ENCODE data around the gene NABP2. TPM values are rescaled to one million over a fixed set of nuclear protein-coding genes. Genes with fewer than 3 reads are reported as not detected.
"Not testable (repeated sequence)": the region's sequence is repeated elsewhere in the genome, so short reads cannot be mapped to it uniquely, and the experiment has no call there.

NABP2 gene
- polyA plus RNA-seq, 3 donors: 26.1 to 31.5 (median 29.5) TPM

- peak; percentile 82 to 89 (median 83) for DNase-seq (ENCODE audit: low read depth in 3 of 3, low spot score in 2 of 3)
These were observed 42.7 kb downstream of the NABP2 start, which contains the start of gene COQ10A for GRCh38 chr12:56266693-56267442. COQ10A (plus strand) TSS chr12:56266942; CDS start chr12:56267119, 177 bp downstream.

DNA sequence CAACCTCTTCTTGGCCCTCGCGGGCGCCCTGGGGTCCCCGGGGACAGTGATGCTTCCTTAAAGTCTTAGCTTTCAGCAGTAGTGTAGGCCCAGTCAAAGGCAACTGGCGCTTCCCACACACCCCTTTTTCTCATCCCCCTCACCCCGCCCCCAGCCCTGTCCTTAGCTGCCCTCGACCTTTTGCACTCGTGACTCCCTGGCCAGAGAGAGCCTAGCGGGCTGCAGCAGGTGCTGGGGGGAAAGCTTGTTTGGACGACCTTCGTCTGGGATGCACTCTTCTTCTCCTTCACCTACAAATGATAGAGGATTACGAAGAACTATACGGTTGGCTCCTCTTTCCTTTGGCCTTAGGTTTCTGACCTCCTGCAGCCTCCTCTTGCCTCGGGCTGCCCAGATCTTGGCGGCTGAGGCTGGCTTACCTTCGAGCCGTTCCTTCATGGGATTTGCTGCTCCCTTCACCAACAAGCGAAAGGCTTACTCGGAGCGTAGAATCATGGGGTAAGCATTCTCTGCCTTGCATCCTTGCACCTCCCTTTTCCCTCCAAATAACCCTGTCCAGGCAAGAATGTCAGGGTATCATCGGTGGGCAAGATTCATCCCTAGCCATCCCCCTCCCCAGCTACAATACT is 43.4 kb downstream of the NABP2 start:
- no peak for DNase-seq (ENCODE audit: low read depth in 3 of 3, low spot score in 2 of 3)

GRCh38 chr12:56271031-56271430 is 46.9 kb downstream of the NABP2 start:
- no peak for DNase-seq (ENCODE audit: low read depth in 3 of 3, low spot score in 2 of 3)

DNA sequence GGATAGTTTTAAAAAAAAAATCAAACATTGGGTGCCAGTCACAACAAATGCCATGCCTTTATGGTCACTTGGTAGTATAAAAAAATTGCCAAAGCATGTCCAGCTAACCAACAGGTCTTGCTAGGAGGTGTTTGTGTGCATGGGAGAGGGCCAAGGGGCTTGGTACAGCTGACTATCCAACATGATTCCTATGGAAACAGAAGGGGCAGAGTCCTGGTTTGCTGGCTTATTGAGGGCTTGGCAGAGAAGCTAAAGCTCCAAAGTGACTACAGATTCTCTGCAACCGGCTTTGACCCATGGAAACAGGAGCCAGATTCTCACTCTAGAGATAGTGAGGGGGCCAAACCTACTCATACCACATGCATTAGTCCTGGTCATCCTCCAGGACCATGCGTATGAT is 48.3 kb downstream of the NABP2 start:
- DNase-seq (ENCODE audit: low read depth in 3 of 3, low spot score in 2 of 3): not testable (repeated sequence)

DNA sequence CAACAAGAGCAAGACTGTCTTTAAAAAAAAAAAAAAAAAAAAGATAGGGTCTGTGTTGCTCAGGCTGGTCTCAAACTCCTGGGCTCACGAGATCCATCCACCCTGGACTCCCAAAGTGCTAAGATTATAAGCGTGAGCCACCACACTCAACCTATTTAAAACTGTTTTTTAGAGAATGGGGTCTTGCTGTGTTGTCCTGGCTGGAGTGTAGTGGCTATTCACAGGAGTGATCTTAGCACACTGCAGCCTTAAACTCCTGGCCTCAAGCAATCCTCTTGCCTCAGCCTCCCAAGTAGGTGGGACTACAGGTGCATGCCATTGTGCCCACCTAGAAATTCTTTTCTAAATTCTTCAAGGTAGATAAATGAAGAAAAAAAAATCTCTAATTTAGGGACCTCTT is 50.2 kb downstream of the NABP2 start:
- no peak for DNase-seq (ENCODE audit: low read depth in 3 of 3, low spot score in 2 of 3)

DNA sequence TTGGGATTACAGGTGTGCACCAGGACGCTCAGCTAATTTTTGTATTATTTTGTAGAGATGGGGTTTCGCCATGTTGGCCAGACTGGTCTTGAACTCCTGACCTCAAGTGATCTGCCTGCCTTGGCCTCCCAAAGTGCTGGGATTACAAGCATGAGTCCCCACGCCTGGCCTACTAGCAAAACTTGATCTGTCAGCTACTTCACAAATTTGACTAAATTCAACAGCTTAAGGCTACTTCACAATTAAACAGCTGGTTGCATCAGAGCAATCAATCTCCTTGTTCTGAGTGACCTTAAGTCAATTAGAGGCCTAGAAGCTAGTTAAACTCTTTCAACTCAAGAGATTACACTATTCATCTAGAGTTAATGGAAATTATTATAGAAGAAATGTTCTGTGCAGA is 54.8 kb downstream of the NABP2 start:
- DNase-seq (ENCODE audit: low read depth in 3 of 3, low spot score in 2 of 3): no peak

Other genes with a start within 250 kb of the NABP2 start
- gene SUOX, start 227.1 kb upstream of the NABP2 start, polyA plus RNA-seq (ENCODE audit: insufficient read length in 3 of 3): 10 to 100 TPM; 47.0 to 48.1 (median 47.4) TPM
- gene IKZF4, start 203.3 kb upstream of the NABP2 start, polyA plus RNA-seq (ENCODE audit: insufficient read length in 3 of 3): 10 to 100 TPM; 15.0 to 15.7 (median 15.1) TPM
- gene RPS26, start 182.4 kb upstream of the NABP2 start, polyA plus RNA-seq (ENCODE audit: insufficient read length in 3 of 3): 100 to 1,000 TPM; 127 to 550 (median 327) TPM
- 10 to 100 TPM; 72.3 to 90.7 (median 82.9) TPM for gene ERBB3, start 144.2 kb upstream of the NABP2 start, polyA plus RNA-seq (ENCODE audit: insufficient read length in 3 of 3)
- gene PA2G4, start 119.8 kb upstream of the NABP2 start, polyA plus RNA-seq (ENCODE audit: insufficient read length in 3 of 3): 100 to 1,000 TPM; 171 to 177 (median 175) TPM
- 1,000 to 10,000 TPM; 5,478 to 6,026 (median 6,015) TPM for gene RPL41, start 107.7 kb upstream of the NABP2 start, polyA plus RNA-seq (ENCODE audit: insufficient read length in 3 of 3)
- gene ZC3H10, start 106.1 kb upstream of the NABP2 start, polyA plus RNA-seq (ENCODE audit: insufficient read length in 3 of 3): 1 to 10 TPM; 5.8 to 6.3 (median 6.1) TPM
- 10 to 100 TPM; 75.1 to 82.9 (median 77.6) TPM for gene ESYT1, start 96.1 kb upstream of the NABP2 start, polyA plus RNA-seq (ENCODE audit: insufficient read length in 3 of 3)
- gene MYL6B, start 71.8 kb upstream of the NABP2 start, polyA plus RNA-seq (ENCODE audit: insufficient read length in 3 of 3): 100 to 1,000 TPM; 176 to 177 (median 176) TPM
- 1,000 to 10,000 TPM; 2,228 to 2,441 (median 2,313) TPM for gene MYL6, start 66.0 kb upstream of the NABP2 start, polyA plus RNA-seq (ENCODE audit: insufficient read length in 3 of 3)
- 100 to 1,000 TPM; 112 to 131 (median 118) TPM for gene SMARCC2, start 34.9 kb upstream of the NABP2 start, polyA plus RNA-seq (ENCODE audit: insufficient read length in 3 of 3)
- 10 to 100 TPM; 44.8 to 48.4 (median 46.7) TPM for gene RNF41, start 2.4 kb upstream of the NABP2 start, polyA plus RNA-seq (ENCODE audit: insufficient read length in 3 of 3)
- 10 to 100 TPM; 36.0 to 50.3 (median 49.2) TPM for gene SLC39A5, start 5.7 kb downstream of the NABP2 start, polyA plus RNA-seq (ENCODE audit: insufficient read length in 3 of 3)
- 10 to 100 TPM; 24.9 to 27.2 (median 25.2) TPM for gene ANKRD52, start 34.0 kb downstream of the NABP2 start, polyA plus RNA-seq (ENCODE audit: insufficient read length in 3 of 3)
- 10 to 100 TPM; 16.6 to 19.6 (median 16.8) TPM for gene COQ10A, start 42.6 kb downstream of the NABP2 start, polyA plus RNA-seq (ENCODE audit: insufficient read length in 3 of 3)
- gene CS, start 76.0 kb downstream of the NABP2 start, polyA plus RNA-seq (ENCODE audit: insufficient read length in 3 of 3): 100 to 1,000 TPM; 216 to 220 (median 217) TPM
- 100 to 1,000 TPM; 155 to 171 (median 163) TPM for gene CNPY2, start 91.6 kb downstream of the NABP2 start, polyA plus RNA-seq (ENCODE audit: insufficient read length in 3 of 3)
- gene PAN2, start 109.7 kb downstream of the NABP2 start, polyA plus RNA-seq (ENCODE audit: insufficient read length in 3 of 3): 10 to 100 TPM; 73.1 to 89.8 (median 75.8) TPM
- under 1 TPM; 0.58 to 0.82 (median 0.65) TPM for gene IL23A, start 114.5 kb downstream of the NABP2 start, polyA plus RNA-seq (ENCODE audit: insufficient read length in 3 of 3)
- 10 to 100 TPM; 78.6 to 87.0 (median 85.2) TPM for gene STAT2, start 135.8 kb downstream of the NABP2 start, polyA plus RNA-seq (ENCODE audit: insufficient read length in 3 of 3)
- under 1 TPM in 1 of 3 donors, not detected in 2; 0.11 TPM for gene APOF, start 138.5 kb downstream of the NABP2 start, polyA plus RNA-seq (ENCODE audit: insufficient read length in 3 of 3)
- gene TIMELESS, start 225.1 kb downstream of the NABP2 start, polyA plus RNA-seq (ENCODE audit: insufficient read length in 3 of 3): 10 to 100 TPM; 34.8 to 38.2 (median 35.2) TPM
- under 1 TPM in 1 of 3 donors, not detected in 2; 0.18 TPM for gene MIP, start 230.3 kb downstream of the NABP2 start, polyA plus RNA-seq (ENCODE audit: insufficient read length in 3 of 3)
- 1 to 10 TPM; 3.9 to 4.2 (median 4.1) TPM for gene SPRYD4, start 244.2 kb downstream of the NABP2 start, polyA plus RNA-seq (ENCODE audit: insufficient read length in 3 of 3)